ENCODE results near the gene LRCH3. TPM values are rescaled to one million over a fixed set of nuclear protein-coding genes. Genes with fewer than 3 reads are reported as not detected.

Gene LRCH3
- total RNA-seq, 4 donors from 2014 or later: 44.4 to 60.5 (median 51.5) TPM

DNA sequence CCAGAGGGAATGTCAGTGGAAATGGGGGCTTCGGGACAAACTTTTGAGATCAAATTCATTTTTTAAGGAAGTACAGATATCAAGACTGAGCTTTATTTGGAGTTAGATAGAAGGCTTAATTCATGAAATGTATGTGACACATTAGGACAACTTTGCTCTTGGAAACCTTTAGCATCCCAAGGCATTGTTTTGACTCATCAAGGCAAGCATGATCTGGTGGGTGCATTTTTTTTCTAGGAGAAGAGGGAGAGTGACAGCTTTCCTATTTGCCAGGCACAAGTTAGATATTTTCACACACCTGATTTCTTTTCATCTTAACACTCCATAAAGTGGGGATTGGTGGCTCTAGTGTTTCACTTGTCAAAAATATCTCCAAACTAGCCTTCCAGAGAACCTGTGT lies 97.5 kb downstream of the LRCH3 start:
- TF ChIP-seq, protein P1, sequence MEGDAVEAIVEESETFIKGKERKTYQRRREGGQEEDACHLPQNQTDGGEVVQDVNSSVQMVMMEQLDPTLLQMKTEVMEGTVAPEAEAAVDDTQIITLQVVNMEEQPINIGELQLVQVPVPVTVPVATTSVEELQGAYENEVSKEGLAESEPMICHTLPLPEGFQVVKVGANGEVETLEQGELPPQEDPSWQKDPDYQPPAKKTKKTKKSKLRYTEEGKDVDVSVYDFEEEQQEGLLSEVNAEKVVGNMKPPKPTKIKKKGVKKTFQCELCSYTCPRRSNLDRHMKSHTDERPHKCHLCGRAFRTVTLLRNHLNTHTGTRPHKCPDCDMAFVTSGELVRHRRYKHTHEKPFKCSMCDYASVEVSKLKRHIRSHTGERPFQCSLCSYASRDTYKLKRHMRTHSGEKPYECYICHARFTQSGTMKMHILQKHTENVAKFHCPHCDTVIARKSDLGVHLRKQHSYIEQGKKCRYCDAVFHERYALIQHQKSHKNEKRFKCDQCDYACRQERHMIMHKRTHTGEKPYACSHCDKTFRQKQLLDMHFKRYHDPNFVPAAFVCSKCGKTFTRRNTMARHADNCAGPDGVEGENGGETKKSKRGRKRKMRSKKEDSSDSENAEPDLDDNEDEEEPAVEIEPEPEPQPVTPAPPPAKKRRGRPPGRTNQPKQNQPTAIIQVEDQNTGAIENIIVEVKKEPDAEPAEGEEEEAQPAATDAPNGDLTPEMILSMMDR (IDR thresholded peaks at IDR 0.05; ENCODE audit: low read depth): no peak

DNA sequence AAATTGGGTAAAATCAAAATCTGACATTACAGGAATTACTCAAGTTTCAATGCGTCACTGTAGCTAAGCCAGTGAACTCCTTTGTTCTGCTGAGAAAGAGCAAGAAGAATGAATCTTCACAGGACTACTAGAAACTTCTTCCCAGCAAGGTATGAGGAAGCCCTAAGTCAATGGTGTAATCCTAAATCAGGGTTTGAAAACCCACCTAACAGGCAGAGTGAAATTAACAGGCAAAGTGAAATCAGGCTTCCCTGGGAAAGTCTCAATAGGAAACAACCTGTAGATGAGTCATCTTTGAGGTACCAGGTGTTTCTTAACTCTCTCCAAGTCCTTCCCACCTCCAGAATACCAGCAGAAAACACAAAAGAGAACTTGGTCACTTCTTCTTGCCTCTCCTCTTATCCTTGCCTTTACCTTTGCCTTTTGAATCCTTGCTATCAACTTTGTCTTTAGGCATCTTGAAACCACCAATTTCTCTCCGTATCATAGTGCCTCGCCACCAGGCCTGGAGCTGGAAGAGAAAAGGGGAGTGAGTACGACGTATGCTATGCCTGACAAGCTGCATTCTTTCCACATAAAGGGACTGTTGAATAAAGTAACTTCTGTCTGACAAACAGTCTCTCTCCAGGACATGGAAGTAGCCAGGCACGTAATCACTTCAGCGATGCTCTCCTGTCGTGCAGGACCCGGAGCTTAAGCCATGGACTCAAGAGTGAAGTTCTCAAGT lies 98.3 kb downstream of the LRCH3 start:
- TF ChIP-seq, protein P1 (IDR thresholded peaks at IDR 0.05; ENCODE audit: low read depth): no peak

DNA sequence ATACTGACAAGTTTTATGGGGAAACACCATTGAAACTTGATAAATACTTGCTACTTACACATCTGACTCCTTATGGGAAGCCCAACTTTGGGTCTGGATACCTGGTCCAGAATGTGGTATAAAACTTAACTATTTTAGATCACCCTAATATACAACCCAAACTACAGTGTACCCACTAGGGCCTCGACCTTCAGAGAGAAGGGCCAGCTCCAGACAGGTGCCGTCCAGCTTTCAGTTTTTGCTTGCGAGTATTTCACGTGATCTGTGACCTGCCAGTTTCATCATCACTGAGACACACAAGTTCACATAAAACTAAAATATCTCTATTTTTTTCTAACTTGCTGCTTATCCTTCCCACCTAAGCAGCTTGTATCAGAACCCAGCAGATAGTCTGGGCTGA lies 99.6 kb downstream of the LRCH3 start:
- TF ChIP-seq, protein P1 (IDR thresholded peaks at IDR 0.05; ENCODE audit: low read depth): no peak

DNA sequence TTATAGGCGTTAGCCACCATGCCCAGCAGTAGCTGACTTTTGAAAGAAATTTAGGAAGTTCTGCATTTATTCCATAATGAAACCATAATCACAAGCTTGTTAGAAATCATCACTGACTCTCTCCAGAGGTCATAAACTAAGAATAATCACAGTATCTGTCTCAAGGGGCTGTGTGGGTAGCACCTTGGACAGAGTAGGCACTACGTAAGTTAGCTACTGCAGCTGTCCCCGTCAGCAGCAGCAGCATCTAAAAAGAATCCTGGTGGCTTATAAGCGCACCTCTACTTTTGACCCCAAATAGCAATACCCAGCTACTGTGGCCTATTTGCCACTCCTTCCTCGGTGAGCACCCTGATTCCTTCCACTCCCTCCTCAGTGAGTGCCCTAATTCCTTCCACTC lies 101.1 kb downstream of the LRCH3 start:
- TF ChIP-seq, protein P1 (IDR thresholded peaks at IDR 0.05; ENCODE audit: low read depth): no peak

DNA sequence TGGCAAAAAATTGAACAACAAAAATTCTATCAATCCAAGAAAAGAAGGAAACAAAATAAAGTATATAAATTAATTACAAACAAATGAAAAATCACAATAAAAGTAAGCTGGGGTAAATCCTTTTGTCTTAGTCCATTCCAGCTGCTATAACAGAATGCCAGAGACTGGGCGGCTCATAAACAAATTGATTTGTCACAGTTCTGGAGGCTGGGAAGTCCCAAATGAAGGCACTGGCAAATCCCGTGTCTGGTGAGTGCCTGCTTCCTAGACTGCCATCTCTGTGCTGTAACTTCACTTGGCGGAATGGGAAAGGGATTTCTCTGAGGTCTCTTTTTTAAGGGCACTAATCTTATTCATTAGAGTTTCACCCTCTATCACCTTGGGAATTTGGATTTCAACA lies 105.4 kb downstream of the LRCH3 start:
- TF ChIP-seq, protein P1 (IDR thresholded peaks at IDR 0.05; ENCODE audit: low read depth): no peak

DNA sequence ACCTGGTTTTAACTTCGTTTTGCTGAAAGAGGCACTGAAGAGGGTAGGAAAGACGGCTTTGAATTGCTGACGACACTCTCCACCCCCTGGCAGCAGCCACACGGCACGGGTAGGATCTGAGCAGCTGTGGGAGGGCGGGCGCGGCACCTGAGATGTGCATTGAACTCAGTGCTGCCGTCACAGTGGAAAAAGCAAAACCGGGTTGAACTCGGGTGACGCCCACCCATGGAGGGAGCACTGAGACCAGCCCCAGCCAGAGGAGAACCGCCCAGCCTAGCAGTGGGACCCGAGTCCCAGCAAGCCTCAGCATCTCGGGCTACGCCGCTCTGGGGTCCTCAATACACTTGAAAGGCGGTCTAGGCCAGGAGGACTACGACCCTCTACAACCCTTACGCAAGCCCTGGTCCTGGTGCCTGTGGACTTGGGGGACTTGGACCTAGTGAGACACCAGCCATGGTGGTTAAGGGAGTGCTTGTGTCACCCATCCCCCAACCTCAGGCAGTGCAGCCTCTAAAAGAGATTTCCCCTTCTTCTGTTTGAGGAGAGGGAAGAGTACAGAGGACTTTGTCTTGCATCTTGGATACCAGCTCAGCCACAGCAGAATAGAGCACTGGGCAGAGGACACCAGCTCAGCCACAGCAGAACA lies 108.9 kb downstream of the LRCH3 start:
- TF ChIP-seq, protein P1 (IDR thresholded peaks at IDR 0.05; ENCODE audit: low read depth): no peak

DNA sequence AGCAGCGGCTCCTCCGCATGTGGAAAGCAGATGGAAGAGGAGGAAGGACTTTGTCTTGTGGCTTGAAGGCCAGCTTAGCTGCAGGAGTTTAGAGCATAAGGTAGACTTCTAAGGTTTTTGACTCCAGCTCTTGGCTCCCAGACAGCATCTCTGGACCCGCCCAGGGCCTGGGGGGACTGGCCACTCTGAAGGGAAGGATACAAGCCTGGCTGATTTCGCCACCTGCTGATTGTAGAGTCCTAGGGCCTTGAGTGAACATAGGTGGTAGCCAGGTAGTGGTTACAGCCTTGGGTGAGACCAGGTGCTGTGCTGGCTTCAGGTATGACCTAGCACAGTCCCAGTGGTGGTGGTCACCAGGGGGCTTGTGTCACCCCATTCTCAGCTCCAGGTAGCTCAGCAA lies 110.6 kb downstream of the LRCH3 start:
- TF ChIP-seq, protein P1 (IDR thresholded peaks at IDR 0.05; ENCODE audit: low read depth): no peak

Measured in subcutaneous adipose tissue (tissue), 4 donors.